ENCODE results near the gene ZNF534.
A peak's percentile ranks its signal among the peaks of the same experiment; 100 is the strongest.

ZNF534 gene

GRCh38 chr19:52398081-52398441 lies 30.9 kb upstream of the ZNF534 start:
- no peaks in the 10 kb centered on the region for H4K20me1 ChIP-seq (ENCODE audit: control insufficient read depth, insufficient read depth, low read depth, low read length)
- no peaks in the 10 kb centered on the region for H3K36me3 ChIP-seq (ENCODE audit: control insufficient read depth, low read length)
- H3K4me2 ChIP-seq (ENCODE audit: low read length) = peak overlapping the region; percentile 66
- H3K27ac ChIP-seq (ENCODE audit: low read depth, low read length) = peak overlapping the region; percentile 37; the same call in 1 of the 2 replicates
- H3K79me2 ChIP-seq (ENCODE audit: control insufficient read depth, low read length) = no peaks in the 10 kb centered on the region
- TF ChIP-seq CTCF (IDR thresholded peaks at IDR 0.05; ENCODE audit: low read depth, low read length, poor library complexity, severe bottlenecking) (no peak), EZH2phosphoT487 (IDR thresholded peaks at IDR 0.05; ENCODE audit: borderline replicate concordance, low read length) (no peak)
- H3K9me2 ChIP-seq (replicated peaks; ENCODE audit: control insufficient read depth, low read length) = no peaks in the 10 kb centered on the region
- H3K27me3 ChIP-seq (ENCODE audit: control insufficient read depth, low read length) = no peaks in the 10 kb centered on the region
- H3K4me1 ChIP-seq (ENCODE audit: control insufficient read depth, low read length) = peaks cover 10% of the 10 kb centered on the region
- H3F3A ChIP-seq (ENCODE audit: control insufficient read depth, insufficient read depth) = no peaks in the 10 kb centered on the region
- H3K9me3 ChIP-seq (ENCODE audit: control insufficient read depth, insufficient read depth, low read length) = peaks cover 27% of the 10 kb centered on the region; the same call in 1 of the 2 replicates
- peak overlapping the region; percentile 74 for H3K4me3 ChIP-seq (ENCODE audit: low read length)

GRCh38 chr19:52410276-52410675 lies 18.7 kb upstream of the ZNF534 start:
- H4K20me1 ChIP-seq (ENCODE audit: control insufficient read depth, insufficient read depth, low read depth, low read length) = no peaks in the 10 kb centered on the region
- no peak overlapping the region for H3K4me3 ChIP-seq (ENCODE audit: low read length)
- no peak for TF ChIP-seq EZH2phosphoT487 (IDR thresholded peaks at IDR 0.05; ENCODE audit: borderline replicate concordance, low read length)
- no peak for TF ChIP-seq CTCF (IDR thresholded peaks at IDR 0.05; ENCODE audit: low read depth, low read length, poor library complexity, severe bottlenecking)
- no peaks in the 10 kb centered on the region for H3K4me1 ChIP-seq (ENCODE audit: control insufficient read depth, low read length)
- peaks cover 14% of the 10 kb centered on the region; the same call in 1 of the 2 replicates for H3K9me3 ChIP-seq (ENCODE audit: control insufficient read depth, insufficient read depth, low read length)
- H3K36me3 ChIP-seq (ENCODE audit: control insufficient read depth, low read length) = no peaks in the 10 kb centered on the region
- H3K79me2 ChIP-seq (ENCODE audit: control insufficient read depth, low read length) = no peaks in the 10 kb centered on the region
- no peaks in the 10 kb centered on the region for H3K9me2 ChIP-seq (replicated peaks; ENCODE audit: control insufficient read depth, low read length)
- H3F3A ChIP-seq (ENCODE audit: control insufficient read depth, insufficient read depth) = no peaks in the 10 kb centered on the region
- no peak overlapping the region for H3K27ac ChIP-seq (ENCODE audit: low read depth, low read length)
- no peak overlapping the region for H3K4me2 ChIP-seq (ENCODE audit: low read length)
- H3K27me3 ChIP-seq (ENCODE audit: control insufficient read depth, low read length) = no peaks in the 10 kb centered on the region

GRCh38 chr19:52415711-52416110 lies 13.2 kb upstream of the ZNF534 start:
- Histone ChIP-seq H3F3A (ENCODE audit: control insufficient read depth, insufficient read depth) (no peaks in the 10 kb centered on the region), H3K4me2 (ENCODE audit: low read length) (no peak overlapping the region), H3K27me3 (ENCODE audit: control insufficient read depth, low read length) (no peaks in the 10 kb centered on the region), H3K4me3 (ENCODE audit: low read length) (no peak overlapping the region), H3K9me3 (ENCODE audit: control insufficient read depth, insufficient read depth, low read length) (peaks cover 19% of the 10 kb centered on the region; the same call in 1 of the 2 replicates), H3K36me3 (ENCODE audit: control insufficient read depth, low read length) (no peaks in the 10 kb centered on the region), H3K27ac (ENCODE audit: low read depth, low read length) (no peak overlapping the region), H4K20me1 (ENCODE audit: control insufficient read depth, insufficient read depth, low read depth, low read length) (no peaks in the 10 kb centered on the region), H3K79me2 (ENCODE audit: control insufficient read depth, low read length) (no peaks in the 10 kb centered on the region), H3K4me1 (ENCODE audit: control insufficient read depth, low read length) (no peaks in the 10 kb centered on the region), H3K9me2 (replicated peaks; ENCODE audit: control insufficient read depth, low read length) (no peaks in the 10 kb centered on the region)
- TF ChIP-seq EZH2phosphoT487 (IDR thresholded peaks at IDR 0.05; ENCODE audit: borderline replicate concordance, low read length) (no peak), CTCF (IDR thresholded peaks at IDR 0.05; ENCODE audit: low read depth, low read length, poor library complexity, severe bottlenecking) (no peak)
